NCI-H226 (cell line): ENCODE measurements around the gene ST6GALNAC3.
"Not testable (repeated sequence)": the region's sequence is repeated elsewhere in the genome, so short reads cannot be mapped to it uniquely, and the experiment has no call there.

Experiments
- DNase-seq: peaks from one replicate; pipeline ENCODE4 v3.0.0-alpha.2; 2015

Gene ST6GALNAC3

GRCh38 chr1:76109404-76109803 lies 34.9 kb downstream of the ST6GALNAC3 start:
- no peak for DNase-seq

- DNase-seq: no peak
These were observed 35.5 kb downstream of the ST6GALNAC3 start for GRCh38 chr1:76109901-76110560.

- peak; percentile 67 for DNase-seq
These were observed 36.1 kb downstream of the ST6GALNAC3 start for GRCh38 chr1:76110666-76111065.

GRCh38 chr1:76112321-76112720 lies 37.8 kb downstream of the ST6GALNAC3 start:
- not testable (repeated sequence) for DNase-seq

GRCh38 chr1:76113446-76113845 lies 38.9 kb downstream of the ST6GALNAC3 start:
- peak; percentile 11 for DNase-seq

GRCh38 chr1:76115171-76115570 lies 40.6 kb downstream of the ST6GALNAC3 start:
- DNase-seq: no peak

GRCh38 chr1:76121850-76122249 lies 47.3 kb downstream of the ST6GALNAC3 start:
- no peak for DNase-seq

- no peak for DNase-seq
These were observed 47.7 kb downstream of the ST6GALNAC3 start for GRCh38 chr1:76122271-76122670.

- peak; percentile 58 for DNase-seq
These were observed 49.0 kb downstream of the ST6GALNAC3 start for GRCh38 chr1:76123411-76124064.

GRCh38 chr1:76124196-76124595 lies 49.6 kb downstream of the ST6GALNAC3 start:
- peak; percentile 77 for DNase-seq

- no peak for DNase-seq
These were observed 51.1 kb downstream of the ST6GALNAC3 start for GRCh38 chr1:76125473-76126219.

GRCh38 chr1:76128096-76128495 lies 53.5 kb downstream of the ST6GALNAC3 start:
- DNase-seq: no peak

GRCh38 chr1:76129731-76130130 lies 55.2 kb downstream of the ST6GALNAC3 start:
- no peak for DNase-seq

- no peak for DNase-seq
These were observed 56.4 kb downstream of the ST6GALNAC3 start for GRCh38 chr1:76130992-76131391.

GRCh38 chr1:76133977-76134376 lies 59.4 kb downstream of the ST6GALNAC3 start:
- no peak for DNase-seq

GRCh38 chr1:76135835-76136234 lies 61.3 kb downstream of the ST6GALNAC3 start:
- DNase-seq: no peak

- no peak for DNase-seq
These were observed 62.3 kb downstream of the ST6GALNAC3 start for GRCh38 chr1:76136894-76137293.

- DNase-seq: no peak
These were observed 63.2 kb downstream of the ST6GALNAC3 start for GRCh38 chr1:76137746-76138145.

GRCh38 chr1:76138217-76138616 lies 63.7 kb downstream of the ST6GALNAC3 start:
- DNase-seq: no peak

GRCh38 chr1:76140227-76140626 lies 65.7 kb downstream of the ST6GALNAC3 start:
- DNase-seq: no peak

- no peak for DNase-seq
These were observed 67.4 kb downstream of the ST6GALNAC3 start for GRCh38 chr1:76141929-76142328.

GRCh38 chr1:76142771-76143540 lies 68.4 kb downstream of the ST6GALNAC3 start:
- DNase-seq: no peak

GRCh38 chr1:76144247-76144646 lies 69.7 kb downstream of the ST6GALNAC3 start:
- no peak for DNase-seq
